Epidermal melanocyte (primary cell): ENCODE measurements around the gene HOXB3.
A peak's percentile ranks its signal among the peaks of the same experiment; 100 is the strongest.
"Not testable (repeated sequence)": the region's sequence is repeated elsewhere in the genome, so short reads cannot be mapped to it uniquely, and the experiment has no call there.

Experiments
- DNase-seq: peaks from one replicate; pipeline ENCODE4 v3.0.0; 2011; ENCODE audit warnings: low spot score; ENCODE audit not compliant: insufficient read length

HOXB3 gene

GRCh38 chr17:48546137-48546923 is 43.7 kb downstream of the HOXB3 start:
- no peak for DNase-seq

DNA sequence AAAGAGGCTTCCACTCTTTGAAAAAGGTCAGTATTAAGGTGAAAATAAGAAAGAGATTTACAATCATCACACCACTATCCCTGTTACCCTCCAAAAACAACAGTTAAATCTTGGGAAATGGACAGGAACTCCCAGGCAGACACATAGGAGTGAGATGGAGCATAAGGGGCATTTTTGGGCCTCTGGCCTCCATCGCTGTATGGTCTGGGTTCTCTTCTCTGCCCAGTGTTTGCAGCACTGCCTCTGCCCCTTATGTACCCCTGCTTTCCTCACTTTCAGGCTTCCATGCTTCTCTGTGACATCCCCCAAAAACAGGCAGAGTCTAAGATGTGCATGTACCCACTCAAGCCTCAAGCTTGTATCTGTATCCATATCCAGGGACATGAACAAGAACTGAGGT is 44.5 kb downstream of the HOXB3 start:
- no peak for DNase-seq

DNA sequence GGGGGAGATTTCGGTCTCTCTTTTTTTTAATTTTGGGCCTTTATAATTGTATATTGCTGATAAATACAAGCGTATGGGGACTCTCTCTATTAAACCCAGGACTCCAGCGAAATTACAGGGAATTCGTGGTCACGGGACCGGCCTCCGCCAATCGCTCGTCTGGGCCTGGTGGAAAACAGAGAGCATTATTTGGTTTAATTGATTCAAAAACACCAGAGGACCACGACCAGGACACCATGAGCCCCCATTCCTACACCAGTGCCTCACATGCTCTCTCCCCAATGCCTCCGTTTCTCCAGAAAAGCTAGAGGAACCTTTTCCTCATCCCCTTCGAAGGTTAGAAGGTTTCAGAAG is 45.0 kb downstream of the HOXB3 start, which contains the start of gene HOXB2:
HOXB2 (minus strand) TSS at position 88 of the 354 bp plus-strand sequence. CDS start 198 bp downstream, outside the sequence.
- peak; percentile 87 for DNase-seq

- DNase-seq = no peak
Measured at GRCh38 chr17:48544349-48545021, 45.6 kb downstream of the HOXB3 start.

GRCh38 chr17:48543854-48544348 is 46.1 kb downstream of the HOXB3 start:
- DNase-seq = no peak

- no peak for DNase-seq
Measured at GRCh38 chr17:48543107-48543853, 46.8 kb downstream of the HOXB3 start.

- no peak for DNase-seq
Measured at GRCh38 chr17:48542698-48543106, 47.3 kb downstream of the HOXB3 start.

GRCh38 chr17:48542114-48542656 is 47.9 kb downstream of the HOXB3 start:
- DNase-seq = no peak

DNA sequence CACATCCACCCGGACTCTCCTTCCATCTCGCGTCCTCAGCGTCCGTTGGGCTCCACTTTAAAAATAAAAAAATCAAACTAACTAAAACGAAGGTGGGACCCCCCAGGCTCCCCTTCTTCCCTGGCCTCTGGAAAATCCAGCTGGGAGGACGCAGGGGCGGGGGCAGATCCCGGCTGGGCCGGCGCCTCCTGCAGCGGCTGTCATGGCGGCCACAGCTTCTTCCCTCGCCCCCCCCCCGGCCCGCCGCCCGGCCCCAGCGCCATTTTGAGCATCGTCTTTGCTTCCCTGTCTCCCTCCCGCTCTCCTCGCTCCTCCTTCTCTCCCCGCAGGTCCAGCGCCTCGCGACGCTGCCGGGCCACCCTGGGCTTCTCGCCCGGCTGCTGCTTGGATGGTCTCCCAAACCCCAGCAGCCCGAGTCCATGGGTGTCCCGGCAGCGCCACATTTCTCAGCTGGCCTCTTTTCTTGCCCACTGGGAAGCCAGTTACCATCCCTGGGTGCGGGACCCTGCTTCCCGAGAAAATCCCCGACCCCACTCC is 48.4 kb downstream of the HOXB3 start:
- no peak for DNase-seq

DNA sequence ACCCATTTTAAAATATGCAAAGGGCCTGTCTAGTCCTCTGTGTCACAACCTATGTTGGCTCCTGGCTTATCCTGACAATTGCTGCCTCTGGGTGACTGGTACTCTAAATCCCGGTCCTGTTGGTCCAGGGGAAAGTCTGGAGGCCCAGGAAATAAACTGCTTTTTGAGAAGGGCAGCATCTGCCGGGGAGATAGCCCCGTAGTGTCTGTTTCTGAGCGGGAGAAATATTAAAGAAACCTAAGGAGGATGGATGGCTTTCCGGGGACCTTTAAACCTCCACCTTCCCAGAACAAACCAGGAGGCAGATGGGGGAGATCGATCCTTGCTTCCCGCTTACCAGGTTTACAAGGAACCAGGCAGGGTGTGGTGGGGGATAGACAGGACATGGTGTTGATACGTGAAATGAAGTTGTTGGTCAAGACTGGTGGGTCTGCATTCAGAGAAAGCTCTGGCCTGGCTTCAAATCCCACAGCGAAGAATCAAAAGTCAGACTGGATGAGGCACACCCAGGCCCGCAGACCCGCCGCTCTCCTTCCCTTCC is 48.9 kb downstream of the HOXB3 start:
- no peak for DNase-seq

DNA sequence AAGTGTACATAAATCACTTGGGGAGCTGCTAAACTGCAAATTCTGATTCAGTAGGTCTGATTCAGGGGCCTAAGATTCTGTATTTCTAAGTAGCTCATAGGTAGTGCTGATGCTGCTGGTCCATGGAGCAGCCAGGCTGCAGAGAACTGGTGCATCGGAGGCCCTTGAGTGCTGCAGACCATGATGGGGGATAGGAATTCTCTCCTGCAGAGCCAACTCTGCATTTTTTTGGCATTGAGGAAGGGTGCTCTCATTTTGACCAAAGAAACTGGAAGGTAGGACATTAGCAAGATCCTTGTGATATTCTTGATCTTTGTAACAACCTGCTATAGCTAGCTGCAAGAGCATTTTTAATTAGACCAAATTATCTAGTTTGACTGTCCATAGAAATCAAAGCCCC is 49.8 kb downstream of the HOXB3 start:
- DNase-seq = no peak

GRCh38 chr17:48539177-48539576 is 50.9 kb downstream of the HOXB3 start:
- DNase-seq = no peak

- DNase-seq = no peak
Measured at GRCh38 chr17:48537316-48537715, 52.7 kb downstream of the HOXB3 start.

GRCh38 chr17:48535793-48536559 is 54.1 kb downstream of the HOXB3 start:
- DNase-seq = not testable (repeated sequence)

- DNase-seq = no peak
Measured at GRCh38 chr17:48532261-48532660, 57.8 kb downstream of the HOXB3 start.

DNA sequence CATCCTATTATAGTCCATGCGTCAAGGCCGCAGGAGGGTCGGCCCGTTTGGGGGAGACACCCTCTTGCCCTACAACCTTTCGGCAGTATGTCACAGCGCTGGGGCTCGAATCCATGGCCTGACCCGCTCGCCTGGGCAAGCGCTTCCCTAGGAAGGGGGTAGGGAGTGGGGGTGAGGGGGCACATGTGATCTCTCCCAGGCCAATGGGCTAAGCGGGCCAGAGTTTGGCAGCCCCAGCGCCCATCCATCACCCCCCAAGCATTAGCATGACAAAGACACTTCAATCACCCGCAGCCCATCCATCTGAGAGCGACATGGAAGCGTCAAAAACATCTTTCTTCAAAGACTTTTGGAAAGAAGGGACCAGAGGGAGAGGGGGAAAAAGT is 59.2 kb downstream of the HOXB3 start, which contains the start of gene HOXB1:
HOXB1 (minus strand) TSS at position 125 of the 386 bp plus-strand sequence; CDS start at position 18, 107 bp downstream.
- DNase-seq = no peak

- DNase-seq = no peak
Measured at GRCh38 chr17:48530208-48530886, 59.7 kb downstream of the HOXB3 start.

DNA sequence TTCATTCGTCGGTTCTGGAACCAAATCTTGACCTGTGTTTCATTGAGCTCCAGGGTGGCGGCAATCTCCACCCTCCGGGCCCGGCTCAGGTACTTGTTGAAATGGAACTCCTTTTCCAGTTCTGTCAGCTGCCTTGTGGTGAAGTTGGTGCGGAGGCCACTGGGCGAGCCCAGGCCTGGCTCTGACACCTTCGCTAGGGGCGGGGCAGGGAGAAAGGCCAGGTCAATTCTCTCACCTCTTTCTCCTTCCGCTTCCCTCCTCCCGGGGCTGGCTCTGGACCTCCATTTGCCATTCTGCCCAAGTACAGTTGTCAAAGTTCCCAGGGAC is 60.4 kb downstream of the HOXB3 start:
- no peak for DNase-seq

- DNase-seq = no peak
Measured at GRCh38 chr17:48528936-48529682, 60.9 kb downstream of the HOXB3 start.
